ENCODE data around the gene NME9. TPM values are rescaled to one million over a fixed set of nuclear protein-coding genes. Genes with fewer than 3 reads are reported as not detected.

The NME9 gene
- total RNA-seq, 4 donors from 2014 or later: 0.38 to 7.3 (median 2.0) TPM; not detected in 1

DNA sequence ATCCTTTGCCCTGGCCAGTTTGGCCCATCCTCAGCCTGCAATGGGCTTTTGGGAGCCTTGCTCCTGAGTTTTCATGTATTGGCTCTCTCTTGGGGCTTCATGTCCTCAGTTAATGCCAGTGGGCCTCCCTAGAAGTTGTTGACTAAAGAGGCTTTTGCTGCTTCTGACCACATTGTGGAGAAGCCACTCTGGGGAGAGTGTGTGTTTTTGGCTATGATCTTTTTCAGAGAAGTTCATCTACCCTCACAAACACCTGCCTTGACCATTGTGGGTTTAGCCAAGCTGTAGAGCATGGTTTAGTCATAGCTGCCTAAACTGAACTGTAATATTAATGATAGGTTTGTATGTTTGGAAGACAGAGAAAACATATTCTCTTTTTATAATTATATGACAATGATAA lies 24.7 kb upstream of the NME9 start:
- H3K9me3 ChIP-seq: no peaks in the 10 kb centered on the region
- ATAC-seq: no peak
- in situ Hi-C loops (cut with MboI; ENCODE audit: low sequenced_read_pairs in 4 of 4) (no loop called here), intact Hi-C loops (cut with DNase I; ENCODE audit: low total_unique reads) (no loop called here)
- TF ChIP-seq CTCF (IDR thresholded peaks at IDR 0.05 in 4 of 5, conservative IDR thresholded peaks at IDR 0.05 in 1 of 5) (no peak), POLR2A (IDR thresholded peaks at IDR 0.05) (no peak)
- peak overlapping the region in 1 of 4 donors; percentile 98 for H3K27ac ChIP-seq
- H3K4me1 ChIP-seq: peaks cover 76 to 96% of the 10 kb centered on the region in 2 donors
- no peaks in the 10 kb centered on the region for H3K27me3 ChIP-seq
- no peak for DNase-seq
- H3K4me3 ChIP-seq: no peak overlapping the region
- peaks cover 2 to 25% of the 10 kb centered on the region in 2 donors for H3K36me3 ChIP-seq

DNA sequence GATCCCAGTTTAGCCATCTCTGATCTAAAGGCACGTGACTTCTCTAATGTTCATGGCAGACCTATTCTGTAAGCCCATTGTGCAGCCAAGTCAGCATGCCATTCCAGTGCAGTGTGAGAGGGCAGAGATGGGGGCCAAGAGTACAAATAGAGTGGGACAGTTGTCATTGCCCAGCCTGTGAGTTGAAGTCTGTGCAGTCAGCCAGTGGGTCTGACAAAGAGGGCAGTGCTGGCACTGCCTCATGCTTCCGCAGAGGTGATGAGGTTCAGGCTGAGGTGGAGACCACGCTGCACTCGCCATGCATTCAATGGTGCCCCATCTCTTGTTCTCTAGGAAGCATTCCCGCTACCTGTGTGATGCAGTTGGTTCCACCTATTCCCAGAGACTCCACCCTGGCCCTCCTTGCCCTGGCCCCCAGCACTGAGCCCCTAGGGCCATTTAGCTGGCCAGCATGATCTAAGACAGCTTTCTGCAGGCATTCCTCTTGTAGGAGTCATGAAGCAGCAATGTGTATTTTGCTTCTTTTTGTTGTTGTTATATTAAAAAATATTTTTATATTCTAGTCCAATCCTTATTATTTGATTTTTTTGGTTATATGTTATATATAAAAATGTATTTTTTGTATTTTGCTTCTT lies 22.4 kb upstream of the NME9 start:
- peak overlapping the region in 1 of 4 donors; percentile 15 for H3K4me3 ChIP-seq
- ATAC-seq: peak in 1 of 2 donors; percentile 62
- H3K36me3 ChIP-seq: peaks cover 2 to 25% of the 10 kb centered on the region in 2 donors
- peak overlapping the region; percentile 93 to 98 (median 97) for H3K27ac ChIP-seq
- peaks cover 61 to 76% of the 10 kb centered on the region in 2 donors for H3K4me1 ChIP-seq
- TF ChIP-seq POLR2A (IDR thresholded peaks at IDR 0.05): no peak
- in situ Hi-C loops (cut with MboI; ENCODE audit: low sequenced_read_pairs in 4 of 4): no loop called here
- intact Hi-C loops (cut with DNase I; ENCODE audit: low total_unique reads): no loop called here
- peak in 1 of 2 donors; percentile 74 for DNase-seq
- H3K27me3 ChIP-seq: no peaks in the 10 kb centered on the region
- no peaks in the 10 kb centered on the region for H3K9me3 ChIP-seq

DNA sequence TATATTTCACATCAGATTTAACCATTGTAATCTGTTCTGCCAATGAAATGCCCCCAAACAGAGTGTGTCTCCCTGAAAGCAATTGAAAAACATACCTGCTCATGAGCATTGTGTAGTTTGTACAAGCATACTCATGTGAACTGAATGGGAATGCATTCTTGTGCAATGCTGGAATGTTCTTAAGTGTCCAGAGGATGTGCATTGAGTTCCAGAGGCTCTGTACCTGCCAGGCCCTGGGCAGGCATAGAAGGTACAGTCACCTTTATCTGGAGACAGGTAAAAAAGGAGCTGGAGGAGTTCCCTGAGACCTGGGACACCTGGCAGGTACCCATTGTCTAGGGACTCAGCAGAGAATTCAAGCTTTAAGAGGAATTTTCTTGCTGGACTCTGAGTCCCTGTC lies 21.5 kb upstream of the NME9 start:
- H3K27ac ChIP-seq: peak overlapping the region; percentile 93 to 98 (median 97)
- no peaks in the 10 kb centered on the region for H3K9me3 ChIP-seq
- DNase-seq: no peak
- H3K4me1 ChIP-seq: peaks cover 52 to 67% of the 10 kb centered on the region in 2 donors
- H3K4me3 ChIP-seq: no peak overlapping the region
- peaks cover 2 to 18% of the 10 kb centered on the region in 2 donors for H3K36me3 ChIP-seq
- intact Hi-C loops (cut with DNase I; ENCODE audit: low total_unique reads): no loop called here
- in situ Hi-C loops (cut with MboI; ENCODE audit: low sequenced_read_pairs in 4 of 4): no loop called here
- H3K27me3 ChIP-seq: no peaks in the 10 kb centered on the region
- ATAC-seq: no peak
- TF ChIP-seq CTCF (IDR thresholded peaks at IDR 0.05 in 4 of 5, conservative IDR thresholded peaks at IDR 0.05 in 1 of 5) (no peak), POLR2A (IDR thresholded peaks at IDR 0.05) (no peak)

DNA sequence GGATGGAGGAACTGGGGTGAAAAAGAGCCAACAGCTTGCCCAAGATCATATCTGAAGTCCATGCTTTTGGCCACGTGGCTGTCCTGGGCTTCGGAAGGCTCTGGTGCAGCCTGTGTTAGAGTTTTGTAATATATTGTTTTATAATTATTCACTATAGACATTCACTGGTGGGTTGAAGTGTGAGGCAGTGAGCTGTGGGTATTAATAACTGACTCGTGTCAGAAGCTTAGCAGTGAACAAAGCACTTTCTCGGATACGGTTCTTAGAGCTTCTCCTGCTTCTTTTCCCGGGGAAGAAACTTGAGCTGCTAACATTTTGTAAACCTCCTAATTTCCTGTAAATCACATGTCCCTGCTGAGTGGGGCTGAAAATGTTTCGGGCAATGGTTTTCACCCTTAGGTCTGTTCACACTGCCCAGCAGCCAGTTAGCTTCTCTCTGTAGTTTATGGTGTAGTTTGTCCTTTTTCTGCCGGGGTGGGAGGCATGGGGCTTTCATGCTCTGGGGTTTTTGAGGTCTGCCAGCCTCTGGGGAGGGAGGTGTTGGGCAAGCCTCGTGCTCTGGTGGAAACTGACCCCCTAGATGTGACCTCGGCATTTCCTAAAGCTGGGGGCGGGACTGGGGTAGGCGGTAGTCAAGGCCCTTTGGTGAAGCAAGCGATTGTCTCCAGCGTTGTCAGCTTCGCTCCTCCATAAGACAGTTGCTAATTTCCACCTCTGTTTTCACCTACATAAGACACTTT lies 20.4 kb upstream of the NME9 start:
- Histone ChIP-seq H3K36me3 (peaks cover 0 to 8% of the 10 kb centered on the region in 2 donors), H3K27me3 (no peaks in the 10 kb centered on the region), H3K4me1 (peaks cover 42 to 57% of the 10 kb centered on the region in 2 donors), H3K4me3 (peak overlapping the region; percentile 63 to 87 (median 74)), H3K27ac (peak overlapping the region; percentile 93 to 98 (median 97)), H3K9me3 (no peaks in the 10 kb centered on the region)
- in situ Hi-C loops (cut with MboI; ENCODE audit: low sequenced_read_pairs in 4 of 4): loop anchor here in 1 of 4 donors (25.0 kb wide), 2 partner anchors 163 to 562 kb away; partner anchors contain the start of gene ARMC8
- peak; percentile 12 to 34 for ATAC-seq
- TF ChIP-seq POLR2A (IDR thresholded peaks at IDR 0.05) (no peak), CTCF (IDR thresholded peaks at IDR 0.05 in 4 of 5, conservative IDR thresholded peaks at IDR 0.05 in 1 of 5) (no peak)
- peak in 1 of 2 donors; percentile 64 for DNase-seq
- intact Hi-C loops (cut with DNase I; ENCODE audit: low total_unique reads): loop anchor here (5.0 kb wide), 1 partner anchor 32 kb away; no protein-coding TSS in a partner anchor
